ENCODE measurements around the gene GRIN3B.

- TF ChIP-seq FOXM1 (IDR thresholded peaks at IDR 0.05; ENCODE audit: borderline replicate concordance, low read depth) (no peak), RAD21 (IDR thresholded peaks at IDR 0.05; ENCODE audit: low read depth) (no peak), CEBPB (IDR thresholded peaks at IDR 0.05) (no peak)
Observed at GRCh38 chr19:1037621-1038064, 37.4 kb downstream of the GRIN3B start.
